Skeletal muscle cell (primary cell): ENCODE measurements around the gene TCF15.

Source experiments
- DNase-seq: peaks from one replicate; pipeline ENCODE4 v3.0.0-alpha.2; 2010; ENCODE audit warnings: low read depth
- H3K4me3 ChIP-seq: 2 replicates; pipeline ENCODE4 v1.5.1; 2011; ENCODE audit warnings: low read depth, mild to moderate bottlenecking, control low read depth, low read length, moderate library complexity

TCF15 gene

GRCh38 chr20:610130-611046 is at the start of gene TCF15:
Gene TCF15 (minus strand): TSS chr20:610309. CDS start chr20:610237, 72 bp downstream.
- no peak within 1 kb of the TSS for H3K4me3 ChIP-seq
- DNase-seq = no peak

DNA sequence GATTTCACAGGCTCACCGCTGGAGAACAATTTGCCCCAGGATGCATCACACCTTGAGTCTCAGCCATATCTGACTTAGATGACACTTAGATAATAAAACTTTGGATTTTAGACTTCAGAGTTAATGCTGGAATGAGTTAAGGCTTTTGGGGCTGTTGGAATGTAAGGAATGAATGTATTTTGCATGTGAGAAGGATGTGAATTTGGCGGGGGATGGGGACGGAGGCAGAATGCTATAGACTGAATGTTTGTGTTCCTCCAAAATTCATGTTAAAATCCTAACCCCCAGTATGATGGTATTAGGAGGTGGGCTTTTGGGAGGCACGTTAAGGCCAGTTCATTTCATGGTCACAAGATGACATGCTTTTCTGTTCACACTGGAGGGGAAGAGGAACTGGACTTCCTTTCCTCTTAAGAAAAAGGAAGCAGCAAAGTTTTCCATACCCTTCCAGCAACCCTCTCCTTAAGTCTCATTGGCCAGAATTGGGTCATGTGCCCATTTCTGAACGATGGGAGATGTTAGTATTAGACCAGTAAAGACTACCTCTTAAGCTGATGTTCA is 48.7 kb upstream of the TCF15 start:
- H3K4me3 ChIP-seq = no peak overlapping the region
- DNase-seq = no peak

GRCh38 chr20:658202-658601 is 48.1 kb upstream of the TCF15 start:
- DNase-seq = no peak
- H3K4me3 ChIP-seq = no peak overlapping the region

DNA sequence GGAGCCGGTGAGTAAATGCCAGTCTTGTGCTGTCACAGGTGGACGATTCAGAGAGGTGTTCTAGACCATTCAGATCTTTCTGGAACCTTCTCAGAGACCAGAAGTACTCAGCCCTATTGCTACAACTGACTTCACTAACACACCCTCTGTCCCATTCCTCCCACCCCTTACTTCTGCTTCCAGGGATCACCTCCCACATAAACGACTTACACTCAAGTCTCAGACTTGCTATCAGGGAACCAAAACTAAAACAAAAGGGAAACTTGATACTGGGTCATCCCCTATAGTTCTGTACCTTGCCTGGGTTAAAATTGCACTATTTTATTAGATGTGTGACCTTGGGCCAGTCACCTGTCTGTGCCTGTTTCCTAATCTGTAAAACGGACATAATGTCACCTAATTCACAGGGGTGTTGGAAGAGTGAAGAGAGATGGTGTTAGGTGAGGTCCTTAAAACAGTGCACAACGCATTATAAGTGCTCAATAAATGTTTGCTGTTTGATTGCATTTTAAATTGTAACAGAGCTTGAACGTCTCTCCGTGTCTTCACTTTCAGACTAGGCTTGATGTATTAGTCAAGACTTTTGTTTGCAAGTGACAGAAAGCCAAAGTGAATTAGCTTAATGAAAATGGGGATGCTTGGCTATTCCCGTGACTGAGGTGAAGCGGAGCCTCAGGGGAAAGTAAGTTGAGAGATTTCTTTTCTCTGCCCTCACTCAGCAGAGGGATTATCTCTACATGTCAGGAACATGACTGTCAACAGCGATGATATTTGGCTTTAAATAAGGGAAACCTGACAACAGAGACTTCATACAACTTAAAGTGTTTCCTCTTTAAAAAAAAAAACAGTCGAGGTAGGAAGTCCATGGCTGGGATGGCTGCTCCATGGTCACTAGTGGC is 45.9 kb upstream of the TCF15 start:
- H3K4me3 ChIP-seq = no peak overlapping the region
- DNase-seq = no peak

DNA sequence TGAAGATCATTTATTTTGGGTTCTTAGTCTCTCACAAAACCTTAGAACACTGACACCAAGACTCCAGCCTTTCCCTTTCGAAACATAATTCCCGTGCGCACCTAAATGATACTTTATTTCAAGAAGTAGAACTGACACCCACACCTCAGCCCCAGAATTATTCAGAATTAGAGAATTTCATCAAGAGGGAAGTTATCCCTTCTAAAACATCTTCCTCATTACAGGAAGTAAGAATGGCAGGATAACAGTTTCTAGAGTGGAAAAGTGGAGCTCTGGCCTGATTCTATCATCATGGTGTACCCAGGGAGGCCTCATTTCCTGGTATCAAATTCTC is 44.3 kb upstream of the TCF15 start:
- no peak for DNase-seq
- no peak overlapping the region for H3K4me3 ChIP-seq

- DNase-seq = no peak
- H3K4me3 ChIP-seq = peak overlapping the region; percentile 88
Measured at GRCh38 chr20:653590-654416, 43.7 kb upstream of the TCF15 start.

GRCh38 chr20:653110-653589 is 43.0 kb upstream of the TCF15 start, which contains the start of gene SRXN1:
Gene SRXN1 (minus strand): TSS chr20:653200. CDS start chr20:653185, 15 bp downstream.
- peak; percentile 83 for DNase-seq

DNA sequence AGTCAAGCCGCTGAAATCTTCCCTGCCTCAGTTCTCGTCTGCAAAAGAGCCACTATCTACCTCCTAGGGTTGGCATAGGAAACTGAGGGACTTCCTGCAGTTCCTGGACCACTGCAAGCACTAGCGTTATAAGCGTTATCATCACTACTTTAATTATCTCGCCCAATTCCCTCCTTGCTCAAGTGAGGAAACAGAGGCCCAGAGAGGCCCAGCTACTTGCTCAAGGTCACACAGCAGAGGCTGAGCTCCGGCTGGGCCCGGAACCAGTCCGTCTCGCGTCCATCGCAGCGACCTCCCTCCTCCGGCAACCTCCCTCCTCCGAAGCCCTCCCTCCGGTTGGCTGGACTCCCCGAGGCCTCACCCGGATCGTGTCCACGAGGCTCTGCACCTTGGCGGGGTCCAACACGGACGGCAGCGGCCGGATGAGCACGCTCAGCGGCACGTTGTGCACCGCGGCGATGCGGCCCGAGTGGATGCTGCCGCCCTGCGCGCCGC is 42.6 kb upstream of the TCF15 start:
- DNase-seq = no peak
- peak overlapping the region; percentile 88 for H3K4me3 ChIP-seq

More at GRCh38 chr20:653110-653589, 43.0 kb upstream of the TCF15 start, which contains the start of gene SRXN1:
- H3K4me3 ChIP-seq = peak within 1 kb of the TSS; percentile 88

GRCh38 chr20:651713-652614 is 41.9 kb upstream of the TCF15 start:
- DNase-seq = no peak
- H3K4me3 ChIP-seq = peak overlapping the region; percentile 88

DNA sequence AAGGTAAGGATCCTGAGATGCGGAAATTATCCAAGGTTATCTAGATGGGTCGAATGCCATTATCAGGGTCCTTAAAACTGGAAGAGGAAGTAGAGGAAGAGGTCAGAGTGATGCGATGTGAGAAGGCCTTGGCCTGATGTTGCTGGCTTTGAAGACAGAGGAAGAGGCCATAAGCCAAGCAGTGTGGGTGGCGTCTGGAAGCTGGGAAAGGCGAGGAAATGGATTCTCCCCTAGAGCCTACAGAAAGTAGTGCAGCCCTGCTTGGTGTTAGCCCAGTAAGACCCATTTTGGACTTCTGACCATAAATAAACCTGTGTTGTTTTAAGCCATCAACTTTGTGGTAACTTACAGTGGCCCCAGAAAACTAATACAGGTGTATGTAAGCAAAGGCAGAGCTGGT is 40.8 kb upstream of the TCF15 start:
- no peak for DNase-seq
- no peak overlapping the region for H3K4me3 ChIP-seq

GRCh38 chr20:650281-650680 is 40.2 kb upstream of the TCF15 start:
- DNase-seq = no peak
- no peak overlapping the region for H3K4me3 ChIP-seq

- DNase-seq = no peak
- no peak overlapping the region for H3K4me3 ChIP-seq
Measured at GRCh38 chr20:647479-648019, 37.4 kb upstream of the TCF15 start.

DNA sequence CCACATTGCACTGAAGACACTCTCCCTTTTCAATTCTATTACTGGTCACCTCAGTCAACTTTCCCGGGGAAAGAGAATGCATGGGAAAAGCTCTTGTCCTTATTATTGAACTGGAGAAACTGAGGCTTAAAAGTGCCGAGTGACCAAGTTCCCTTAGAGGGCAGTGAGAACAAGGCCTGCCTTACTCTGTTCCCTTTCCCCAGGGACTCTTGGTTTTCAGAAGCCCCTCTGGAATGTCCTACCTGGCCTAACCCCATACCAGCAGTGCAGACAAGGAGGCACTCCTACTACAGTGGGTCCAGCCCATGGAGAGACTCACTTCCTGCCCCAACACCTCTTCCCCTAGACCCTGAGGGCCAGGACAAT is 36.7 kb upstream of the TCF15 start:
- no peak overlapping the region for H3K4me3 ChIP-seq
- no peak for DNase-seq

GRCh38 chr20:646107-646867 is 36.2 kb upstream of the TCF15 start:
- no peak for DNase-seq

DNA sequence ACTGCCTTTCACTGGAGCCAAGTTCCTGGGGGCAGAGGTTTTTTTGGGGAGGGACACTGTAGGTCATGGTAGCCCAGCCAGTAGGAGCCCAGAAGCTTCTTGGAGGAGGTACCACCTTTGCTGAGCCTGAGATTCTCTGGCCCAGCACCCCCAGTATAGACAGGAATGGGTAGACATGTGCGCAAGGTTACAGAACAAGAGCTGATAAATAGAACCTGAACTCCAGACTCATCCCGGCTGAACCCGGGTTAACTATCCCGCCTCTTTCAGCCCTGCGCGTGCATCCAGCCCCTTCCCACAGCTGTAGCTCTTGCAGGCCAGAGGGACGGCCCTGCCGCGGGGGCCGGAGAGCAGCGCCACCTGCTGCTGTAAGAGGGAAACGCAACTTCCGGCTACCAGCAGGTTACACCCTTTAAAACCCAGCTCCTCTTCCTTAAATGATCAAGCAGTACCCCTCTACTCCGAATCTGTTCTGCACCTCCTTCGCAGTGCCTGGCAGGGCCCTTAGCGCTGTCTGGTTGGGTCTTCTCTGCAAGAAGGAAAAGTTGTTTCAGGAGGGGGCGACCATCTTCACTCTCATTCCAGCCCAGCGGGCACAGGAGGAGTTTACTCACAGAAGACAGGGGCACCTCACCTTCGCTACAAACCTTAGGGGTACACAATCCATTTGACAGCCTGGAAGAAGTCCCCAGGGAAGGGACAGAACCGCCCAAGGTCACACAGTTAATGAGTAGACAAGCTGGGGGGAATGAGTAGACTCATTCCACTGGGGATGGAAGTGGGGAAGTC is 35.4 kb upstream of the TCF15 start:
- peak; percentile 19 for DNase-seq
- no peak overlapping the region for H3K4me3 ChIP-seq

More at GRCh38 chr20:646107-646867, 36.2 kb upstream of the TCF15 start:
- H3K4me3 ChIP-seq = no peak overlapping the region

GRCh38 chr20:644692-645317 is 34.7 kb upstream of the TCF15 start:
- DNase-seq = no peak
- no peak overlapping the region for H3K4me3 ChIP-seq
